NB4 (cell line): ENCODE results near the gene CLSTN2.

ENCODE experiments used
- DNase-seq: peaks from one replicate; pipeline ENCODE4 v3.0.0; 2010; ENCODE audit warnings: low read depth
- H3K4me3 ChIP-seq: one replicate; pipeline ENCODE4 v1.5.1; 2011; ENCODE audit warnings: mild to moderate bottlenecking, low read depth, low read length, moderate library complexity
- CTCF ChIP-seq: IDR thresholded peaks from one replicate; pipeline ENCODE4 v1.5.1; 2012; ENCODE audit warnings: low read depth, low read length
- MAX ChIP-seq: IDR thresholded peaks from 2 replicates; pipeline ENCODE4 v1.6.1; 2011; ENCODE audit warnings: low read depth, low read length
- MYC ChIP-seq: IDR thresholded peaks from 2 replicates; pipeline ENCODE4 v1.6.1; 2011; ENCODE audit warnings: low read depth, low read length
- POLR2A ChIP-seq: IDR thresholded peaks from 2 replicates; pipeline ENCODE4 v1.6.1; 2011; ENCODE audit warnings: mild to moderate bottlenecking; ENCODE audit not compliant: insufficient read length; ENCODE audit errors: extremely low read depth

The CLSTN2 gene

GRCh38 chr3:140206196-140207040, 271.4 kb downstream of the CLSTN2 start:
- no peak overlapping the region for H3K4me3 ChIP-seq
- TF ChIP-seq CTCF: no peak
- TF ChIP-seq MYC: no peak
- no peak for TF ChIP-seq POLR2A
- TF ChIP-seq MAX: no peak
- peak; percentile 16 for DNase-seq

GRCh38 chr3:140207541-140207940, 272.6 kb downstream of the CLSTN2 start:
- H3K4me3 ChIP-seq: no peak overlapping the region
- TF ChIP-seq MYC (no peak), POLR2A (no peak), CTCF (no peak), MAX (no peak)
- DNase-seq: no peak

DNA sequence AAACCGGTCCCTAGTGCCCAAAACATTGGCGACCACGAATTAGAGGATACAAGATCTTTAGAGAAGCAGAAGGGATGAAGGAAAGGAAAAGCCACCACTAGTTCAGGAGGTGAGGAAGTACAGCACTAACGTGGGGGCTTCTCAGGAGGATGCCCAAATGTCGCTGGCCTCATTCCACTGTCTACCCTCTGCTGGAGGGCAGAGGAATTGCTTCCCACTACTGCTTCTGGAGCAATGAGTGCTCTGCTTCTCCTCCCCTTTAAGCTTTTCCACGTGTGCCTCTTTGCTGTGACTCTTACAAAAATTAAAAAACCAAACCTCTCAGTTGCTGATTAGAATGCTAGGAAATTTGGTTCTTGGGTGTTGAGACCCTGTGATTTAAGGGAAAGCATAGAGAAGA, 281.3 kb downstream of the CLSTN2 start:
- H3K4me3 ChIP-seq: no peak overlapping the region
- TF ChIP-seq CTCF: peak; percentile 54
- TF ChIP-seq POLR2A: no peak
- TF ChIP-seq MAX: no peak
- TF ChIP-seq MYC: no peak
- DNase-seq: peak; percentile 20

GRCh38 chr3:140219291-140219690, 284.3 kb downstream of the CLSTN2 start:
- TF ChIP-seq CTCF (no peak), POLR2A (no peak), MAX (no peak), MYC (no peak)
- H3K4me3 ChIP-seq: no peak overlapping the region
- DNase-seq: no peak

- TF ChIP-seq CTCF (peak; percentile 7), POLR2A (no peak)
- no peak overlapping the region for H3K4me3 ChIP-seq
- DNase-seq: peak; percentile 2
Observed at GRCh38 chr3:140219923-140220452, 285.0 kb downstream of the CLSTN2 start.
